ENCODE results near the gene JRKL.

The JRKL gene

GRCh38 chr11:96389720-96390487 is at the start of gene JRKL, which contains the start of gene CCDC82:
TSS of gene JRKL (plus strand) at chr11:96390013. CDS start at chr11:96390650, 637 bp downstream.
TSS of gene CCDC82 (minus strand) at chr11:96389912. CDS start at chr11:96384747, 5,165 bp downstream.
- peak; percentile 99 for DNase-seq

- DNase-seq = no peak
Measured at GRCh38 chr11:96340555-96340885, 49.3 kb upstream of the JRKL start.

- peak; percentile 60 for DNase-seq
Measured at GRCh38 chr11:96341211-96342013, 48.4 kb upstream of the JRKL start.

GRCh38 chr11:96342014-96342960 is 47.5 kb upstream of the JRKL start:
- no peak for DNase-seq

GRCh38 chr11:96342961-96343711 is 46.7 kb upstream of the JRKL start, which contains the start of gene MAML2:
TSS of gene MAML2 (minus strand) at chr11:96343195. CDS start at chr11:96341895, 1,300 bp downstream.
- DNase-seq = peak; percentile 97

- DNase-seq = no peak
Measured at GRCh38 chr11:96356848-96357247, 33.0 kb upstream of the JRKL start.

GRCh38 chr11:96357794-96358193 is 32.0 kb upstream of the JRKL start:
- DNase-seq = no peak

GRCh38 chr11:96358321-96358720 is 31.5 kb upstream of the JRKL start:
- DNase-seq = no peak

GRCh38 chr11:96361778-96362177 is 28.0 kb upstream of the JRKL start:
- DNase-seq = no peak

GRCh38 chr11:96365493-96365892 is 24.3 kb upstream of the JRKL start:
- no peak for DNase-seq

GRCh38 chr11:96366024-96366423 is 23.8 kb upstream of the JRKL start:
- no peak for DNase-seq

- DNase-seq = no peak
Measured at GRCh38 chr11:96367342-96367741, 22.5 kb upstream of the JRKL start.

- DNase-seq = no peak
Measured at GRCh38 chr11:96373826-96374225, 16.0 kb upstream of the JRKL start.

GRCh38 chr11:96376796-96377195 is 13.0 kb upstream of the JRKL start:
- DNase-seq = no peak

- DNase-seq = no peak
Measured at GRCh38 chr11:96384156-96384555, 5.7 kb upstream of the JRKL start.

GRCh38 chr11:96385187-96385586 is 4.6 kb upstream of the JRKL start:
- DNase-seq = no peak

- DNase-seq = peak; percentile 78
Measured at GRCh38 chr11:96388891-96389719, 708 bp upstream of the JRKL start.

- peak; percentile 51 for DNase-seq
Measured at GRCh38 chr11:96390488-96390792, 627 bp downstream of the JRKL start.

GRCh38 chr11:96391698-96392307 is 2.0 kb downstream of the JRKL start:
- no peak for DNase-seq

- DNase-seq = no peak
Measured at GRCh38 chr11:96393753-96394348, 4.0 kb downstream of the JRKL start.

Measured in islet precursor cell (in vitro differentiated cells).